H1 (cell line): Measurements from ENCODE around the gene RAD18. TPM values are rescaled to one million over a fixed set of nuclear protein-coding genes. Genes with fewer than 3 reads are reported as not detected.

Source experiments
- CTCF ChIA-PET: fragments of 300-600 bp; sonication (Branson Sonifier 250); formaldehyde crosslinking; loops from one replicate; lab custom pipeline; 2021; ENCODE audit not compliant: partially characterized antibody; lab: Charles Lee
- POLR2A ChIA-PET: fragments of 300-600 bp; sonication (Branson Sonifier 250); formaldehyde crosslinking; loops from one replicate; lab custom pipeline; 2021; ENCODE audit warnings: inconsistent platforms; ENCODE audit not compliant: partially characterized antibody; lab: Charles Lee
- DNase-seq, 2 experiments: peaks; one replicate each; pipeline versions ENCODE4 v3.0.0 to v3.0.0-alpha.2; 2010 to 2022; ENCODE audit warnings: low spot score in 2 of 2, low read depth in 1 of 2, mixed read lengths in 1 of 2
- FAIRE-seq: peaks from 2 replicates; lab custom pipeline; 2011; peaks lifted over from hg19 to GRCh38; lab: Jason Lieb, UNC
- H2AFZ ChIP-seq: 2 replicates; pipeline ENCODE4 v1.8.1; 2012; ENCODE audit warnings: low read length, inconsistent platforms
- H2AK5ac ChIP-seq: 2 replicates; pipeline ENCODE4 v1.6.1; 2013; ENCODE audit warnings: low read depth, low read length
- H2BK120ac ChIP-seq: replicated peaks from 2 replicates; pipeline ENCODE3; 2013; ENCODE audit warnings: low read depth, low read length, inconsistent platforms
- H2BK12ac ChIP-seq: 2 replicates; pipeline ENCODE4 v1.6.1; 2013; ENCODE audit warnings: low read depth, low read length
- H2BK15ac ChIP-seq: 2 replicates; pipeline ENCODE4 v1.6.1; 2013; ENCODE audit warnings: low read length
- H2BK20ac ChIP-seq: 2 replicates; pipeline ENCODE4 v1.6.1; 2013; ENCODE audit warnings: low read length
- H2BK5ac ChIP-seq: 2 replicates; pipeline ENCODE4 v1.6.1; 2013; ENCODE audit warnings: low read depth, low read length
- H3K14ac ChIP-seq: 2 replicates; pipeline ENCODE4 v1.6.1; 2013; ENCODE audit warnings: inconsistent platforms; ENCODE audit not compliant: insufficient read length
- H3K18ac ChIP-seq: 2 replicates; pipeline ENCODE4 v1.6.1; 2013; ENCODE audit warnings: low read length; ENCODE audit errors: extremely low read depth
- H3K23ac ChIP-seq: 2 replicates; pipeline ENCODE4 v1.6.1; 2013; ENCODE audit warnings: inconsistent platforms; ENCODE audit not compliant: insufficient read length
- H3K23me2 ChIP-seq: 2 replicates; pipeline ENCODE4 v1.6.1; 2013; ENCODE audit warnings: low read depth, low read length
- H3K27ac ChIP-seq: 2 replicates; pipeline ENCODE4 v1.6.1; 2011; ENCODE audit warnings: low read depth, low read length, inconsistent platforms
- H3K27me3 ChIP-seq, 4 experiments: replicated peaks in 1 of 4; 1 replicate in 1 of 4; 2 replicates in 3 of 4; pipeline versions ENCODE4 v1.6.1 to v1.8.1; 2011 to 2013; ENCODE audit warnings: low read length in 3 of 4, mild to moderate bottlenecking in 3 of 4, inconsistent platforms in 2 of 4, mixed read lengths in 2 of 4, moderate library complexity in 1 of 4; ENCODE audit not compliant: control insufficient read depth in 3 of 4, insufficient read depth in 3 of 4; ENCODE audit errors: extremely low read depth in 1 of 4
- H3K36me3 ChIP-seq, 4 experiments: 2 replicates each; pipeline versions ENCODE4 v1.6.1 to v1.8.1; 2011 to 2013; ENCODE audit warnings: mild to moderate bottlenecking in 4 of 4, low read length in 3 of 4, moderate library complexity in 2 of 4, control low read depth in 1 of 4, inconsistent platforms in 1 of 4; ENCODE audit not compliant: insufficient read depth in 4 of 4, control insufficient read depth in 2 of 4
- H3K4ac ChIP-seq: replicated peaks from 2 replicates; pipeline ENCODE3; 2013; ENCODE audit warnings: low read length, low read depth, mixed read lengths, inconsistent platforms; ENCODE audit not compliant: insufficient read length
- H3K4me1 ChIP-seq, 4 experiments: replicated peaks in 1 of 4; 1 replicate in 1 of 4; 2 replicates in 3 of 4; pipeline versions ENCODE4 v1.6.1 to v1.8.1; 2011 to 2013; ENCODE audit warnings: low read length in 3 of 4, inconsistent platforms in 2 of 4, mixed read lengths in 1 of 4; ENCODE audit not compliant: insufficient read depth in 4 of 4, control insufficient read depth in 3 of 4
- H3K4me2 ChIP-seq, 2 experiments: 2 replicates each; pipeline versions ENCODE4 v1.6.1 to v1.8.1; 2011 to 2013; ENCODE audit warnings: low read depth in 2 of 2, low read length in 2 of 2, control low read depth in 1 of 2, inconsistent platforms in 1 of 2, mild to moderate bottlenecking in 1 of 2; ENCODE audit not compliant: insufficient read depth in 1 of 2
- H3K4me3 ChIP-seq, 4 experiments: fragments of 200-600, 300-600 bp in 1 of 4; sonication (generic), shearing (Covaris generic), sonication (Bioruptor Twin) in 1 of 4; 2 replicates each; pipeline versions ENCODE4 v1.5.1 to v1.8.1; 2011 to 2016; ENCODE audit warnings: low read length in 4 of 4, low read depth in 3 of 4, control low read depth in 2 of 4, inconsistent platforms in 2 of 4, mild to moderate bottlenecking in 2 of 4, mixed read lengths in 1 of 4, moderate library complexity in 1 of 4; ENCODE audit not compliant: insufficient read depth in 2 of 4; ENCODE audit errors: extremely low read depth in 1 of 4
- H3K56ac ChIP-seq: replicated peaks from 2 replicates; pipeline ENCODE3; 2013; ENCODE audit warnings: low read depth, mild to moderate bottlenecking, mixed read lengths, low read length, inconsistent platforms; ENCODE audit not compliant: insufficient read length
- H3K79me1 ChIP-seq: 2 replicates; pipeline ENCODE4 v1.6.1; 2013; ENCODE audit warnings: low read depth, low read length, control low read depth
- H3K79me2 ChIP-seq, 2 experiments: 2 replicates each; pipeline versions ENCODE4 v1.6.1 to v1.8.1; 2012 to 2013; ENCODE audit warnings: low read length in 2 of 2, mild to moderate bottlenecking in 2 of 2, inconsistent platforms in 1 of 2; ENCODE audit not compliant: insufficient read depth in 2 of 2, control insufficient read depth in 1 of 2
- H3K9ac ChIP-seq, 4 experiments: replicated peaks in 1 of 4; 1 replicate in 1 of 4; 2 replicates in 3 of 4; pipeline versions ENCODE4 v1.6.1 to v1.8.1; 2011 to 2013; ENCODE audit warnings: low read depth in 3 of 4, low read length in 3 of 4, control low read depth in 2 of 4, mild to moderate bottlenecking in 2 of 4, moderate library complexity in 2 of 4, inconsistent platforms in 1 of 4; ENCODE audit errors: extremely low read depth in 1 of 4
- H3K9me3 ChIP-seq, 2 experiments: 2 replicates each; pipeline versions ENCODE4 v1.6.1 to v1.8.1; 2012 to 2013; ENCODE audit warnings: mild to moderate bottlenecking in 2 of 2, moderate library complexity in 2 of 2, control low read depth in 1 of 2, inconsistent platforms in 1 of 2, low read depth in 1 of 2, low read length in 1 of 2, mixed read lengths in 1 of 2; ENCODE audit not compliant: insufficient read depth in 2 of 2
- H4K20me1 ChIP-seq, 2 experiments: replicated peaks in 1 of 2; 2 replicates each; pipeline versions ENCODE3 to v1.8.1; 2011 to 2013; ENCODE audit warnings: inconsistent platforms in 2 of 2, low read length in 2 of 2, mild to moderate bottlenecking in 1 of 2; ENCODE audit not compliant: insufficient read depth in 2 of 2, control insufficient read depth in 1 of 2
- H4K5ac ChIP-seq: 2 replicates; pipeline ENCODE4 v1.6.1; 2013; ENCODE audit warnings: low read length, low read depth, mixed read lengths, inconsistent platforms; ENCODE audit not compliant: insufficient read length
- H4K8ac ChIP-seq: 2 replicates; pipeline ENCODE4 v1.8.0; 2013; ENCODE audit warnings: mild to moderate bottlenecking, moderate library complexity, low read length, inconsistent platforms; ENCODE audit not compliant: insufficient read depth; ENCODE audit errors: extremely low read depth
- H4K91ac ChIP-seq: replicated peaks from 2 replicates; pipeline ENCODE3; 2013; ENCODE audit warnings: low read length, mixed read lengths, inconsistent platforms; ENCODE audit not compliant: insufficient read length
- BRCA1 ChIP-seq: IDR thresholded peaks from 2 replicates; pipeline ENCODE4 v1.6.1; 2012; ENCODE audit warnings: low read depth, low read length, improper control_type of control experiment
- CBX5 ChIP-seq: fragments of 300-800, 300-1000 bp; sonication (generic); IDR thresholded peaks from 2 replicates; pipeline ENCODE4 v1.7.1; 2016; ENCODE audit warnings: antibody characterized with exemption, low read length, low read depth
- CTBP2 ChIP-seq: IDR thresholded peaks from 2 replicates; pipeline ENCODE4 v1.7.0; 2011; ENCODE audit warnings: borderline replicate concordance, mild to moderate bottlenecking, moderate library complexity, mixed read lengths, low read length; ENCODE audit not compliant: insufficient read depth, insufficient read length
- EP300 ChIP-seq, 2 experiments: IDR thresholded peaks; 1 replicate in 1 of 2; 2 replicates in 1 of 2; pipeline ENCODE4 v1.6.1; 2011 to 2012; ENCODE audit warnings: low read depth in 2 of 2, low read length in 2 of 2, mild to moderate bottlenecking in 2 of 2, borderline replicate concordance in 1 of 2, inconsistent platforms in 1 of 2, moderate library complexity in 1 of 2
- NANOG ChIP-seq: IDR thresholded peaks from 2 replicates; pipeline ENCODE4 v1.6.1; 2011; ENCODE audit warnings: low read length, low read depth, mild to moderate bottlenecking, inconsistent platforms; ENCODE audit not compliant: insufficient read depth, poor library complexity, severe bottlenecking
- RNF2 ChIP-seq: fragments of 200-900, 300-1000 bp; sonication (generic); IDR thresholded peaks from 2 replicates; pipeline ENCODE4 v1.7.1; 2016; ENCODE audit warnings: borderline replicate concordance, low read depth, mild to moderate bottlenecking, antibody characterized with exemption, low read length; ENCODE audit not compliant: poor library complexity, severe bottlenecking; ENCODE audit errors: missing control alignments
- SIRT6 ChIP-seq: IDR thresholded peaks from one replicate; pipeline ENCODE4 v1.7.1; 2012; ENCODE audit warnings: low read length, inconsistent platforms
- USF2 ChIP-seq: IDR thresholded peaks from 2 replicates; pipeline ENCODE4 v1.6.1; 2011; ENCODE audit warnings: low read length, improper control_type of control experiment
- YY1 ChIP-seq: IDR thresholded peaks from 2 replicates; pipeline ENCODE4 v1.6.1; 2011; ENCODE audit warnings: low read depth, mild to moderate bottlenecking, low read length
- WGBS, 2 experiments: shearing (Covaris generic) in 1 of 2; methylation state at CpG; one replicate each; pipeline versions ENCODE4 v1.1.6 to v1.1.7; 2013 to 2015; ENCODE audit warnings: low lambda C conversion rate in 2 of 2, mixed read lengths in 2 of 2, inconsistent platforms in 1 of 2, low coverage in 1 of 2, missing lambda C conversion rate in 1 of 2; ENCODE audit not compliant: insufficient replicate concordance in 2 of 2, insufficient coverage in 1 of 2, insufficient read length in 1 of 2; ENCODE audit errors: extremely low coverage in 1 of 2, missing lambda C conversion rate in 1 of 2; 5-methylcytosine and 5-hydroxymethylcytosine counted together
- polyA plus RNA-seq, 7 experiments: library from polyadenylated mRNA; depleted of rRNA in 3 of 7; stranded (reverse) in 5 of 7; unstranded in 2 of 7; fragments of >200 nt in 5 of 7; fragments of 200-250 nt in 2 of 7; gene quantifications; 1 replicate in 5 of 7; 2 replicates in 1 of 7; 4 replicates in 1 of 7; pipeline versions ENCODE4 v1.2.1 to v1.2.3, GENCODE V29; 2011 to 2013; ENCODE audit warnings: missing spikeins in 2 of 7, mixed read lengths in 2 of 7
- total RNA-seq: library from RNA; stranded (reverse); fragmentation: NEBNext Ultra II Directional; extraction: Animal tissue kit (Norgen Biotek cat#: 25700); gene quantifications from 2 replicates; pipeline ENCODE4 v1.2.1, GENCODE V29; 2021

RAD18 gene
- total and polyA plus RNA-seq, 2 of the 8 experiments (the other 6 are each of a cell fraction or from before 2014, with no cell fraction given) = 13.0 to 23.2 TPM

- ChIA-PET CTCF (interaction anchor here (1.1 kb wide), 1 partner anchor 173 kb away, joined by 3 read pairs; the partner anchor contains the start of gene OXTR), POLR2A (no interaction called here)
- peaks cover 4 to 64% (median 30%) of the 10 kb centered on the region in 4 experiments for H3K36me3 ChIP-seq
- H2BK120ac ChIP-seq = no peak overlapping the region
- H3K4me2 ChIP-seq = no peak overlapping the region
- no peak overlapping the region for H3K56ac ChIP-seq
- H2AFZ ChIP-seq = no peak overlapping the region
- peaks cover 0 to 2% of the 10 kb centered on the region in 2 experiments for H4K20me1 ChIP-seq
- H4K91ac ChIP-seq = no peak overlapping the region
- no peak overlapping the region for H2BK20ac ChIP-seq
- no peak overlapping the region for H2AK5ac ChIP-seq
- H2BK15ac ChIP-seq = no peak overlapping the region
- no peak overlapping the region for H4K8ac ChIP-seq
- DNase-seq (no peak), FAIRE-seq (no peak)
- no peak overlapping the region for H3K14ac ChIP-seq
- WGBS, 2 experiments = 85% methylated on average over 4 of the region's 4 CpGs; no CpG with 5 or more reads in 1 of the 2 experiments
- H3K79me2 ChIP-seq = no peaks in the 10 kb centered on the region
- no peaks in the 10 kb centered on the region for H3K23me2 ChIP-seq
- H3K9me3 ChIP-seq = no peaks in the 10 kb centered on the region
- H3K27ac ChIP-seq = no peak overlapping the region
- H3K4ac ChIP-seq = no peak overlapping the region
- H3K27me3 ChIP-seq = peaks cover 0 to 1% (median 0%) of the 10 kb centered on the region in 4 experiments; a peak in 1 of 7 replicates
- H3K18ac ChIP-seq = no peak overlapping the region
- H4K5ac ChIP-seq = no peak overlapping the region
- H3K9ac ChIP-seq = no peak overlapping the region
- H3K4me3 ChIP-seq = no peak overlapping the region
- no peaks in the 10 kb centered on the region; the same call in 1 of the 2 replicates for H3K79me1 ChIP-seq
- no peak overlapping the region for H3K23ac ChIP-seq
- H2BK5ac ChIP-seq = no peak overlapping the region
- H2BK12ac ChIP-seq = no peak overlapping the region
- H3K4me1 ChIP-seq = no peaks in the 10 kb centered on the region
- TF ChIP-seq BRCA1 (no peak), YY1 (no peak), CTBP2 (no peak), SIRT6 (no peak), NANOG (no peak), CBX5 (no peak), USF2 (no peak), RNF2 (no peak), EP300 (IDR thresholded peaks at IDR 0.05; ENCODE audit: borderline replicate concordance in 1 of 2, low read depth in 2 of 2, low read length in 2 of 2) (no peak)
These were observed 21.2 kb downstream of the RAD18 start for GRCh38 chr3:8942115-8942514.
